ENCODE measurements around the gene PAPSS2. TPM values are rescaled to one million over a fixed set of nuclear protein-coding genes. Genes with fewer than 3 reads are reported as not detected.

Gene PAPSS2
- total and polyA plus RNA-seq, 2 donors (not counting 3 experiments of a cell fraction or from before 2014, with no cell fraction given): 27.9 to 82.6 TPM

DNA sequence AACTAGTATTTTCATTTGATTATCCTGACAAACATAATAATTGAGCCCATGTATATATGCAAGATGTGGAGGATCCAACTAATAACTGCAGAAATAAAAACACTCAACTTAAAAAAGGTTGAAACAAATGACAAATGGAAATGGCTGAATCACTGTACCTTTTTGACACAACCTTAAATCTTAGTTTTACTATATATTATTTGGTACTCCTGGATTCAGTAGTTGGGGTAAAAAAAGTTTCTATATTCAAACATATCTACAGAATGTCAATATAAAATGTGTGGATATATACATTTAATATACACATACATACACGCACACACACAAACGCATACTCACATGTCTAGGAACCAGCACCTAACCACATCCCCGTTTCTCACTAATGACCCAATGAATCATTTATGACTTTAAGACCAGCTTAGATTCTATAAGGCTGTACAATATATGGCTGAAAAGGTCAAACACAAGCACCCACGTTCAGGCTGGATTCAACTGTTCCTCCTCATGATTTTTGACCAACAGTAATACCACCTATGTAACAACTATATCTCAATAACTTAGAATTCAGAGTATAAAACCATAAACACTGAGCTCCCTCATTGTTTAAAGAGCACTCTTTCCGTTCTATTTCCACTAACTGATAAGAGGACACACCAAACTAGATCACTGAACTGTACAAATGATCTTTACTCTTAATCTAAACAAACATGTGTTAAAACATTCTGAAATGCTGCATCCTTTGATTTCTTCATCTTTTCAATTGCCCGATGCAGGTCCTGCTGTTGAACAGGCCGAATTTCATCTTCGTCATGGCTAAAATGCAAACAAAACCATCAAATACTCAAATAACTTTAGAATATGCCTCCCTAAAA lies 94.6 kb downstream of the PAPSS2 start:
- no peaks in the 10 kb centered on the region for H3K27me3 ChIP-seq (ENCODE audit: control insufficient read depth in 2 of 2, insufficient read depth in 2 of 2, low read length in 2 of 2)
- dilution Hi-C loops (cut with MboI; ENCODE audit: extremely low pct_ligation_motif_present, low sequenced_read_pairs) (no loop called here), intact Hi-C loops (cut with micrococcal nuclease) (no loop called here)
- no peaks in the 10 kb centered on the region for H3K9me1 ChIP-seq (replicated peaks; ENCODE audit: control insufficient read depth, extremely low read depth, insufficient read depth, low read length)
- POLR2A ChIA-PET: no interaction called here
- TF ChIP-seq GATA2 (IDR thresholded peaks at IDR 0.05; ENCODE audit: insufficient read depth, insufficient read length, low read depth, low read length) (no peak), CTCF (IDR thresholded peaks at IDR 0.05; ENCODE audit: extremely low read depth in 1 of 2, insufficient read depth in 1 of 2, low read depth in 1 of 2, low read length in 2 of 2) (no peak), MAX (IDR thresholded peaks at IDR 0.05; ENCODE audit: insufficient read depth, insufficient read length) (no peak), FOS (IDR thresholded peaks at IDR 0.05; ENCODE audit: borderline replicate concordance, insufficient read depth, low read length) (no peak), POLR2A (IDR thresholded peaks at IDR 0.05; ENCODE audit: low read depth, low read length) (no peak), EZH2 (IDR thresholded peaks at IDR 0.05; ENCODE audit: borderline replicate concordance, low read depth, low read length, severe bottlenecking) (no peak), POLR2AphosphoS5 (IDR thresholded peaks at IDR 0.05; ENCODE audit: insufficient read depth, low read depth, low read length) (no peak), JUN (IDR thresholded peaks at IDR 0.05; ENCODE audit: borderline replicate concordance, insufficient read depth, insufficient read length, low read depth) (no peak), MYC (IDR thresholded peaks at IDR 0.05; ENCODE audit: low read depth, low read length) (no peak)
- H3K36me3 ChIP-seq (ENCODE audit: control insufficient read depth in 2 of 2, extremely low read depth in 1 of 2, insufficient read depth in 2 of 2, low read length in 2 of 2): peaks cover 0 to 2% of the 10 kb centered on the region in 2 experiments
- no peak for FAIRE-seq
- TSS peak; percentile 9 for BruUV-seq (replicated peaks)
- H3K27ac ChIP-seq (ENCODE audit: insufficient read depth, low read depth, low read length): no peak overlapping the region
- H4K20me1 ChIP-seq (replicated peaks; ENCODE audit: control insufficient read depth, extremely low read depth, insufficient read depth, low read length): no peaks in the 10 kb centered on the region
- H3K79me2 ChIP-seq (ENCODE audit: control insufficient read depth, insufficient read depth, low read length): no peaks in the 10 kb centered on the region
- CTCF ChIA-PET: interaction anchor here (1.1 kb wide), 1 partner anchor 19 kb away, joined by 3 read pairs; no protein-coding TSS in a partner anchor
- H3K4me2 ChIP-seq (ENCODE audit: insufficient read depth, low read length): no peak overlapping the region
- H3K4me1 ChIP-seq (ENCODE audit: control insufficient read depth, extremely low read depth, insufficient read depth, low read length): peaks cover 7% of the 10 kb centered on the region
- H3K9me3 ChIP-seq (replicated peaks; ENCODE audit: control insufficient read depth, insufficient read depth, low read length): no peaks in the 10 kb centered on the region
- no peak for DNase-seq (ENCODE audit: low read depth, low spot score)
- H2AFZ ChIP-seq (ENCODE audit: low read depth, low read length): no peak overlapping the region
- no peak overlapping the region for H3K9ac ChIP-seq (replicated peaks; ENCODE audit: extremely low read depth, insufficient read depth, low read length)
- no peak overlapping the region for H3K4me3 ChIP-seq (replicated peaks in 1 of 3; ENCODE audit: insufficient read depth in 1 of 3, low read depth in 1 of 3, low read length in 3 of 3)

Measured in endothelial cell of umbilical vein (primary cell).